Stimulated activated naive CD8-positive, alpha-beta T cell treated with anti-CD3 and anti-CD28 coated beads, Interleukin-15, amount 100 ng/mL, for 72 hours (primary cell): ENCODE measurements around the gene MYO9B.
"Not testable (repeated sequence)": the region's sequence is repeated elsewhere in the genome, so short reads cannot be mapped to it uniquely, and the experiment has no call there.

Source experiments
- ATAC-seq: fragments of 150-1000 bp; cut with Tn5 transposase; 2 replicates; pipeline ENCODE4 v1.10.0; 2021; ENCODE audit warnings: mild to moderate bottlenecking, moderate library complexity
- DNase-seq, 2 donors: peaks; one replicate each; pipeline ENCODE4 v3.0.0; 2021 to 2022
- H3K27ac Mint-ChIP-seq, 2 donors: one replicate each; pipeline ENCODE4 v1.8.0; 2022; ENCODE audit warnings: mild to moderate bottlenecking in 2 of 2, mixed read lengths in 2 of 2, moderate library complexity in 2 of 2
- H3K27me3 Mint-ChIP-seq: one replicate; pipeline ENCODE4 v1.8.0; 2022; ENCODE audit warnings: mixed read lengths
- H3K4me1 Mint-ChIP-seq: one replicate; pipeline ENCODE4 v1.8.0; 2022; ENCODE audit warnings: mild to moderate bottlenecking, mixed read lengths
- H3K4me3 Mint-ChIP-seq, 2 donors: one replicate each; pipeline ENCODE4 v1.8.0; 2022; ENCODE audit warnings: mild to moderate bottlenecking in 2 of 2, mixed read lengths in 2 of 2, moderate library complexity in 1 of 2
- H3K9me3 Mint-ChIP-seq, 2 donors: one replicate each; pipeline ENCODE4 v1.8.0; 2022; ENCODE audit warnings: mixed read lengths in 2 of 2

MYO9B gene

DNA sequence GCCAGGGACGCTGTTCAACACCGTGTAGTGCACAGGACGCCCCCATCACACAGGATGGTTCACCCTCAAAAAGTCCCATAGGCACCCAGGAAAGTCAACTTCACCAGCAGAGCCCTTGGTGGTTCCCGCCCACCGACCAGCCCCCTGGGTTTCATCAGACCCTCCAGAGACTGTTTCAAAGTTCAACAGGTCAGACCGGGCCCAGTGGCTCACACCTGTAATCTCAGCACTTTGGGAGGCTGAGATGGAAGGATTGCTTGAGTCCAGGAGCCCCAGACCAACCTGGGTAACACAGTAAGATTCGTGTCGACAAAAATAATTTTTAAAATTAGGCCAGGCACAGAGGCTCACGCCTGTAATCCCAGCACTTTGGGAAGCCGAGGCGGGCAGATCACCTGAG is 61.0 kb downstream of the MYO9B start:
- Mint-ChIP-seq H3K27ac (peak overlapping the region in 1 of 2 donors; percentile 12), H3K27me3 (no peaks in the 10 kb centered on the region), H3K4me3 (no peak overlapping the region), H3K4me1 (peaks cover 29% of the 10 kb centered on the region), H3K9me3 (no peaks in the 10 kb centered on the region)
- DNase-seq (no peak), ATAC-seq (no peak)

DNA sequence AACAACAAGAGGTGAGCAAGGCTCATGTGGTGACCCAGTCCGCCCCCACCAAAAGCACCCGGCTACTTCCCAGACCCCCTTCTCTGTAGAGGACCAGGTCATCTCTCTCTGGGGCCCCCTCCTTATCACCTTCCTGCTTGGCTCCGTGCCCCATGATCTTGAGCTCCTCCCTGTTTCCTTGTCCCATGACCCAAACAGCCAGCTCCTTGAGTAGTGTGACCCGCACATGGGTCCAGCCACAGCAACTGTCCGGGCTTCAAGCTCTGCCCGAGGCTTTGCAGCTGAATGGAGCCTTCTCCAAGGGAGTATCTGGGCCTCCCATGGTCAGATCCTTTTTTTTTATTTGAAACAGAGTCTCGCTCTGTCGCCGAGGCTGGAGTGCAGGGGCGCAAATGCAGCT is 61.8 kb downstream of the MYO9B start:
- Mint-ChIP-seq H3K9me3 (no peaks in the 10 kb centered on the region), H3K4me3 (no peak overlapping the region), H3K27me3 (no peaks in the 10 kb centered on the region), H3K27ac (no peak overlapping the region), H3K4me1 (peaks cover 30% of the 10 kb centered on the region)
- ATAC-seq (no peak), DNase-seq (no peak)

DNA sequence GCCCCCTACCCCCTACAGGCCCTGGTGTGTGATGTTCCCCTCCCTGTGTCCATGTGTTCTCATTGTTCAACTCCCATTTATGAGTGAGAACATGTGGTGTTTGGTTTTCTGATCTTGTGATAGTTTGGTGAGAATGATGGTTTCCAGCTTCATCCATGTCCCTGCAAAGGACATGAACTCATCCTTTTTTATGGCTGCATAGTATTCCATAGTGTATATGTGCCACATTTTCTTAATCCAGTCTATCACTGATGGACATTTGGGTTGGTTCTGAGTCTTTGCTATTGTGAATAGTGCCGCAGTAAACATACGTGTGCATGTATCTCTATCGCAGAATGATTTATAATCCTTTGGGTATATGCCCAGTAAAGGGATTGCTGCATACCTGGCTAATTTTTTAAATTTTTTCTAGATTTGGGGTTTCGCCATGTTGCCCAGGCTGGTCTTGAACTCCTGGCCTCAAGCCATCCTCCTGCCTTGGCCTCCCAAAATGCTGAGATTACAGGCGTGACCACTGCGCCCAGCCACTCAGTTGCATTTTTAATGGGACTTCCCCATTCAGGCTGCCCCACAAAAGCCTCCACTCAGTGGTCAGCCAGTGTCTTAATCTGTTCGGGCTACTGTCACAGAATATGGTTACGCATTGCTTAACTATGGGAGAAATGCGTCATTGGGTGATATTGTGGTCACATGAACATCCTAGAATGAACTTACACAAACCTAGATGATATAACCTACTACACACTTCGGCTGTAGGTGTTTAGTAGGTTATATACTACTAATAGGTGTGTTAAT is 62.7 kb downstream of the MYO9B start:
- not testable (repeated sequence) for DNase-seq, H3K27ac Mint-ChIP-seq

DNA sequence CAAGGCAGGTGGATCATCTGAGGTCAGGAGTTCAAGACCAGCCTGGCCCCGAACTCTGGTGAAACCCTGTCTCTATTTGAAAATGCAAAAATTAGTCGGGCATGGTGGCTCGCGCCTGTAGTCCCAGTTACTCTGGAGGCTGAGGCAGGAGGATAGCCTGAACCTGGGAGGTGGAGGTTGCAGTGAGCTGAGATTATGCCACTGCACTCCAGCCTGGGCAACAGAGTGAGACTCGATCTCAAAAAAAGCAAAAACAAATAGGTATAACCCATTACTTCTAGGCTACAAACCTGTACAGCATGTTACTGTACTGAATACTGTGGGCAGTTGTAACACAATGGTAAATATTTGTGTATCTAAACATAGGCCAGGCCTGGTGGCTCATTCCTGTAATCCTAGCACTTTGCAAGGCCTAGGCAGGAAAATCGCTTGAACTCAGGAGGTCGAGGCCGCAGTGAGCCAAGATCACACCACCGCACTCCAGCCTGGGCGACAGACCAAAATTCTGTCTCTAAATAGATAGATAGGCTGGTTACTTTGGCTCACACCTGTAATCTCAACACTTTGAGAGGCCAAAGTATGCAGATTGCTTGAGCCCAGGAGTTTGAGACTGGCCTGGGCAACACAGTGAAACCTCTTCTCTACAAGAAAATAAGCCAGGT is 63.5 kb downstream of the MYO9B start:
- ATAC-seq (no peak), DNase-seq (no peak)
- Mint-ChIP-seq H3K4me1 (peaks cover 30% of the 10 kb centered on the region), H3K27me3 (no peaks in the 10 kb centered on the region), H3K4me3 (no peak overlapping the region), H3K9me3 (no peaks in the 10 kb centered on the region), H3K27ac (no peak overlapping the region)

More for the DNA sequence above, 62.7 kb downstream of the MYO9B start:
- peaks cover 30% of the 10 kb centered on the region for H3K4me1 Mint-ChIP-seq
- peak; percentile 45 for ATAC-seq
- H3K4me3 Mint-ChIP-seq, H3K27me3 Mint-ChIP-seq, H3K9me3 Mint-ChIP-seq: not testable (repeated sequence)

DNA sequence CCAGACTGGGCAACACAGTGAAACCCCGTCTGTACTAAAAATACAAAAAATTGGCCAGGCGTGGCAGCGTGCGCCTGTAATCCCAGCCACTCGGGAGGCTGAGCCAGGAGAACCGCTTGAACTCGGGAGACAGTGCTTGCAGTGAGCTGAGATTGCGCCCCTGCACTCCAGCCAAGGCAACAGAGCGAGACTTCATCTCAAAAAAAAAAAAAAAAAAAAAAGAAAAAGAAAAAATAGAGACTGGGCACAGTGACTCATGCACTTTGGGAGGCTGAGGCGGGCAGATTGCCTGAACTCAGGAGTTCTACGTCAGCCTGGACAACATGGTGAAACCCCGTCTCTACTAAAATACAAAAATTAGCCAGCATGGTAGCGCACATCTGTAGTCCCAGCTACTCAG is 69.2 kb downstream of the MYO9B start:
- not testable (repeated sequence) for DNase-seq, H3K4me3 Mint-ChIP-seq, ATAC-seq, H3K4me1 Mint-ChIP-seq, H3K27ac Mint-ChIP-seq, H3K27me3 Mint-ChIP-seq, H3K9me3 Mint-ChIP-seq

DNA sequence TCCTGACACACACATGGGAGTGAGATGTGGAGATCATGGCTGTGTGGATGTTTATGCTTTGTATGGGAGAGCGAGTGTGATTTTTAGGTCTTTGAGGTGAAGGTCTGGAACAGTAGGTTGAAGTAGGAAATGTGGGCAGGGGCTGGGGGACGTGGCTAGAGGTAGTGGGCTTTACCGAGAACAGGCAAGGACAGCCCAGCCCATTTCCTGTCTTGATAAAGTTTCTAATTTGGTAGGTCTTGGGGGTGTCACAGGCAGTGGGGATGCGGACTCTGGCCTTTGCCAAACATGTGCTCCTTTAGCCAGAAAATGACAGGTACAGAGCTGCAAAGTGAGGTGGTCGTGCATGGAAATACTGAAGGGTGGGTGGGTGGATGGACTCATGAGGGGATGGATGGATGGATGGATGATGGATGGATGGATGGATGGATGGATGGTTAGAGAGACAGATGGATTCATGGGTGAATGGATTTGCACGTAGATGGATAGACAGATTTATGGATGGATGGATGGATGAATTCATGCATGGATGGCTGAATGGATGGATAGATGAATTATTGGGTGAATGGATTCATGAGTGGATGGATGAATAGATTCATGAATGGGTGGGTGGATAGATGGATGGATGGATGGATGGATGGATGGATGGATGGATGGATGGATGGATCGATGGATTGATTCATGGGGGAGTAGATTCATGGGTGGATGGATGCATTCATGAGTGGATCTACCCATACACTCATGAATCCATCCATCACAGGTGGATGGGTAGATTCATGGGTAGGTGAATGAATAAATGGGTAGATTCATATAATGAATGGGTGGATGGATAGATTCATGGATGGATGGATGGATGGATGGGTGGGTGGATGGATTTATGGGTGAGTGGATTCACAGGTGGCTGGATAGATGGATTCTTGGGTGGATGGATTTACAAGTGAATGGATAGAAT is 70.2 kb downstream of the MYO9B start:
- DNase-seq: no peak
- Mint-ChIP-seq H3K27ac (no peak overlapping the region), H3K27me3 (no peaks in the 10 kb centered on the region), H3K4me3 (no peak overlapping the region), H3K9me3 (no peaks in the 10 kb centered on the region), H3K4me1 (peaks cover 8% of the 10 kb centered on the region)
- ATAC-seq: no peak

DNA sequence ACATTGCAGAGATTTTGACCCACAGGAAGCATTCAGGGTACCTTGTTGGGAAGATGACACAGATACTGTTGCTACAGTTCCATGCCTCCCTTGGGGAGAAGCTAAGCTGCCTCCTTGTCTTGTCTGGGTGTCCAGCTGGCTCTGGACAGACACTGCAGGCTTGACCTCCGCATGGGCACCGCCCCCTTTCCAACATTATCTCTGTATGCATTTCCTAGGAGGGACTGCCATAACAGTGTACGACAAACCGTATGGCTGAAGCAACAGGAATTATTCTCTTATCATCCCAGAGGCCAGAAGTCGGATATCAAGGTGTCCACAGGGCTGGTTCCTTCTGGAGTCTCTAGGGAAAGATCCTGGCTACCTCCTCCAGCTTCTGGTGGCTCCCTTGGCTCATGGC is 72.6 kb downstream of the MYO9B start:
- ATAC-seq: no peak
- no peak overlapping the region for H3K4me3 Mint-ChIP-seq
- DNase-seq: no peak
- H3K27ac Mint-ChIP-seq: peak overlapping the region in 1 of 2 donors; percentile 54
- no peaks in the 10 kb centered on the region for H3K4me1 Mint-ChIP-seq
- no peaks in the 10 kb centered on the region for H3K9me3 Mint-ChIP-seq
- no peaks in the 10 kb centered on the region for H3K27me3 Mint-ChIP-seq

DNA sequence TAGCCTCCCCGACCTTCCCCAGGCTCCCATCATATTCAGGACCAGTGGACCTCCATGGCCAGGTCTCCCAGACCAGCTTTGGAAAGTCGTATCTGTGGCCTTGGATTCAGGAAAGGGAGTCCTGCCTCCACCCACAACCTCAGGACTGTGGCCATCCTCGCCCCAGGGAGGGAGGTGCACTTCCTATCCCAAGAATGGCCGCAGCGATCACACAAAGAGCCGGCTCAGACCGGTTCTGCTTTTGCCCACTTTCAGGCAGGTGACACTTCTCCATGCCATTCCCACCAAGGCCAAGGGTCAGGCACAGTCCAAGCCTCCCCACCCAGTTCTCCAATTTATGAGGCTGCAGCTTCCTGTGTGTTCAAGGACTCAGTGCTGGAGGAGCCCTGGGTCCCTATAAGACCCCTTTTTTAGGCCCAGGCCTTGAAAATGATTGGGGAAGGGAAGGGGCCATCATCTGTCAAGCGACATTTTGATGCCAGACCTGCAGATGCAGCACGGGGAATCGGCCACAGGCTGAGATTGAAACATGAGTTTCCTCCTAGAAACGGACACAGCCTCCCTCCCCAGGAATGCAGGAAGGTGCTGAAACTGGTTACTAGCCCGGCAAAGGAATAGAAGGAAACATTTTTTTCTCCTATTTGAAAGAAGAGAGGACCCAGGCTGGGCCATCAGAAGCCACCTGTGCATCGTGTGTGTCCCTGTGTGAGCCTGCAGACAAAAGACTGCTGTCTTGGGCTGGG is 74.0 kb downstream of the MYO9B start:
- H3K9me3 Mint-ChIP-seq: no peaks in the 10 kb centered on the region
- no peak for ATAC-seq
- H3K27ac Mint-ChIP-seq: no peak overlapping the region

DNA sequence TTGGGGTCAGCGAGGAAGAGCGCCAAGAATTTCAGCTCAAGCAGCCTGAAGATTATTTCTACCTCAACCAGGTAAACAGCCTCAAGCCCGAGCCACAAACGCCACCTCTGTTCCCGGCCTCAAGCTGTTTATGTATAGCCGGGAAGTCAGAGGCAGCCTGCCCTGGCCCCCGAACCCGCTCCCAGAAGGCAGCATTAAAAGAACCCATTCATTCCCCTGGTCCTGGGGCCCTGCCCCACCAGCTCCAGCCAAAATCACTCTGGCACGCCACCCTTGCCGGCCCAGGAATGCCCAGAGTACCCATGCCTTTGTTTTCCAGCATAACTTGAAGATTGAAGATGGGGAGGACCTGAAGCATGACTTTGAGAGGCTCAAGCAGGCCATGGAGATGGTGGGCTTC is 78.4 kb downstream of the MYO9B start:
- H3K27ac Mint-ChIP-seq: peak overlapping the region in 1 of 2 donors; percentile 76
- H3K9me3 Mint-ChIP-seq: no peaks in the 10 kb centered on the region
- DNase-seq (no peak), ATAC-seq (no peak)
- H3K27me3 Mint-ChIP-seq: no peaks in the 10 kb centered on the region
- no peaks in the 10 kb centered on the region for H3K4me1 Mint-ChIP-seq
- H3K4me3 Mint-ChIP-seq: no peak overlapping the region

More for the DNA sequence above, 74.0 kb downstream of the MYO9B start:
- Mint-ChIP-seq H3K27me3 (no peaks in the 10 kb centered on the region), H3K4me3 (no peak overlapping the region), H3K4me1 (no peaks in the 10 kb centered on the region)
- DNase-seq: no peak

DNA sequence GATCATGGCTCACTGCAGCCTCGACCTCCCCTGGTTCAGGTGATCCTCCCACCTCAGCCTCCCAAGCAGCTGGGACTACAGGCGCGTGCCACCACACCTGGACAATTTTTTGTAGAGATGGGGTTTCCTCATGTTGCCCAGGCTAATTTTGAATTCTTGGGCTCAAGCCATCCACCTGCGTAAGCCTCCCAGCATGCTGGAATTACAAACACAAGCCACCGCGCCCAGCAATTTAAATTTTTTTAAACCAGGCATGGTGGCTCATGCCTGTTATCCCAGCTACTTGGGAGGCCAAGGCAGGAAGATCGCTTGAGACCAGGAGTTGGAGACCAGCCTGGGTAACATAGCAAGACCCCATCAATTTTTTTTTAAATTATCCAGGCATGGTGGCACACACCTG is 79.7 kb downstream of the MYO9B start:
- Mint-ChIP-seq H3K4me3 (no peak overlapping the region), H3K4me1 (no peaks in the 10 kb centered on the region), H3K27ac (no peak overlapping the region), H3K9me3 (no peaks in the 10 kb centered on the region), H3K27me3 (no peaks in the 10 kb centered on the region)
- DNase-seq (no peak), ATAC-seq (no peak)

DNA sequence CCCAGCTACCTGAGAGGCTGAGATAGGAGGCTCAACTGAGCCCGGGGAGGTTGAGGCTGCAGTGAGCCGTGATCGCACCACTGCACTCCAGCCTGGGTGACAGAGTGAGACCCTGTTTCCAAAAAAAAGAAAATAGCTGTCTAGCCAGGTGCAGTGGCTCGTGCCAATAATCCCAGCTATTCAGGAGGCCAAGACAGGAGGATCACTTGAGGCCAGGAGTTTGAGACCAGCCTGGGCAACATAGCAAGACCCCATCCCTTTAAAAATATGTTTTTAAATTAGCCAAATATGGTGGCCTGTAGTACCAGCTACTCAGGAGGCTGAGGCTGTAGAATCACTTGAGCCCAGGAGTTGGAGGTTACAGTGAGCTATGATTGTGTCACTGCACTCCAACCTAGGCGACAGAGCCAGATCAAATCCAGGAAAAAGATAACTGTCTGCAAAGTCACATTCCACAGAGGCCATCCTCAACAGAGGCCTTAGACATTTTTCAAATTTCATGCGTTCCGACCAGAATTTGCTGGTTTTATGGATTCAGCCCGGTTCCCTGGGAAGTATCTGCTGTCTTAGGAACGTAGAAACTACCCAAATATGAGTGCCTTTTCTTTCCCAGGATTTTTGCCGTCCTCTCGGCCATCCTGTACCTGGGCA is 80.8 kb downstream of the MYO9B start:
- no peaks in the 10 kb centered on the region for H3K4me1 Mint-ChIP-seq
- ATAC-seq (no peak), DNase-seq (no peak)
- no peaks in the 10 kb centered on the region for H3K27me3 Mint-ChIP-seq
- no peak overlapping the region for H3K4me3 Mint-ChIP-seq
- H3K9me3 Mint-ChIP-seq: no peaks in the 10 kb centered on the region
- no peak overlapping the region for H3K27ac Mint-ChIP-seq

DNA sequence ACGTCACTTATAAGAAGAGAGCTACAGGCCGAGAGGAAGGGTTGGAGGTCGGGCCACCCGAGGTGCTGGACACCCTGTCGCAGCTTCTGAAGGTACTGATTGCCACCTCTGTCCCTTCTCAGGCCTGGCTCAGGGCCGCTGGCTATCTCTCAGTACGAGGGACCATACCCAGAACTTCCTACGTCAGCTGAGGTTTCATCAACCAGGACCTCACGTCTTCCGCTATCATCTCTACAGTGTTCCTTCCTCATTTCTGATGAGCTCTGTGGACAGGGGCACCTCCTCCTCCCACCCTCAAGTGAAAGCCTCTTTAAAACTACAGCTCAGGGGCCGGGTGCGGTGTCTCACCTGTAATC is 81.3 kb downstream of the MYO9B start:
- H3K9me3 Mint-ChIP-seq: no peaks in the 10 kb centered on the region
- H3K27me3 Mint-ChIP-seq: no peaks in the 10 kb centered on the region
- H3K27ac Mint-ChIP-seq: no peak overlapping the region
- ATAC-seq: no peak
- no peak overlapping the region for H3K4me3 Mint-ChIP-seq
- H3K4me1 Mint-ChIP-seq: no peaks in the 10 kb centered on the region
- DNase-seq: no peak

DNA sequence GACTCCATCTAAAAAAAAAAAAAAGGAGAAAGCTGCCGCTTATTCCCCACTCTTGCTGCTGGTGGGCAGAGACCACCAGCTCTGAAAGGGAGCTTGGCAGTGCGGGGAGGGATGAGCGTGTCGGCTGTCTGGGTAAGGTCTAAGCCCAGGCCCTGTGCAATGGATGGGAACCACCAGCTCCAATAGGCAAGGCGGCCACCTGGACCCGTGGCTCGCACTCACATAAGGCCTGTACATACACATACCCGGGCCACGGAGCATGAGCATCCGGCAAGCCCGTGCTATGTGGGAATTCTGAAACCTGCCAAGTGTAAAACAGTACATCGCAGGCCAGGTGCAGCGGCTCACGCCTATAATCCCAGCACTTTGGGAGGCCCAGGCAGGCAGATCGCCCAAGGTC is 83.0 kb downstream of the MYO9B start:
- Mint-ChIP-seq H3K27ac (no peak overlapping the region), H3K4me1 (no peaks in the 10 kb centered on the region), H3K4me3 (no peak overlapping the region), H3K27me3 (no peaks in the 10 kb centered on the region), H3K9me3 (no peaks in the 10 kb centered on the region)
- ATAC-seq (no peak), DNase-seq (no peak)

DNA sequence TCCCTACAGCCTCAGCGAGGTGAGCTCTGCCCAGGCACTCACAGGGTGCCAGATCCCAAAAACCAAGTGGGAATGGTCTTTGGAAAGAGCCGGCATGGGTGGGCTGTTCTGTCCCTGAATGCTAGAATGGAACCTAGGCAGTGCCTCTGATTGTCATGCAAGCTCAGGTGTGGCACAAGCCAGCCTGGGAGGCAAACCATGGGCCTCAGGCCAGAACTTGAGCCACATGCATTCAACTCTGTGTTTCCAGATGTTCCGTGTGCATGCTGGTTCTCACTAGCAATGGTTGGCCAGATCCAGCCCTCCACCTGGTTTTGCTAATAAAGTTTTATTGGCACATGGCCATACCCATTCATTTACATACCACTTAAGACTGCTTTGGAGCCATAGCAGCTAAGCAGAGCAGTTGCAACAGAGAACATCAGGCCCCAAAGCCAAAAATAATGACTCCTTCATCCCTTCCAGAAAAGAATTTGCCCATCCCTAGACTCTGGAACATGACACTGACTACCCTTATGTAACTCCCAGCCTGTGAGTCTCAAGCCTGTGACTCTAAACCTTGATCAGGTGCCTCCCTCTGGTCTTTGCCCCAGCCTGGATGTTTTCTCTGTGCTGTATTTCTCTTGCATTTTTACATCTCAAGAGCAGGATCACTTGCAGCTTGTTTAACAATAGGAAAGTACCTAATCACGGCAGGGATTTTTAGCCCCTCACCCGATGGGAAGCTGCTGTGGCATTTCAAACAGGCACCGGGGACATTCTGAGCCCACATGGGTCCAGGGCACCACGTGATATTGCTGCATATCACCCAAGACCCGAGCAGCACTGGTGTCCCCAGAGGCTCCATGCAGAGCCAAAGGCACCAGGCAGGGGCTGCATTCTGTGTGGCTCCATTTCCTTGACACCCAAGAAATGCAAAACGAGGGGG is 84.2 kb downstream of the MYO9B start:
- Mint-ChIP-seq H3K4me1 (no peaks in the 10 kb centered on the region), H3K9me3 (no peaks in the 10 kb centered on the region), H3K4me3 (no peak overlapping the region), H3K27ac (no peak overlapping the region), H3K27me3 (no peaks in the 10 kb centered on the region)
- no peak for ATAC-seq
- DNase-seq: no peak
